K562 (cell line): ENCODE results near the gene FAM24A. TPM values are rescaled to one million over a fixed set of nuclear protein-coding genes. Genes with fewer than 3 reads are reported as not detected.

Experiments
- CHD2 ChIP-seq: IDR thresholded peaks from 2 replicates; pipeline ENCODE4 v1.6.1; 2011; ENCODE audit warnings: low read depth, low read length
- DNMT1 ChIP-seq: fragments of 450-650 bp; IDR thresholded peaks from 2 replicates; pipeline ENCODE4 v1.6.1; 2016; ENCODE audit warnings: antibody characterized with exemption, mild to moderate bottlenecking
- IRF2 ChIP-seq: sonication (generic); formaldehyde crosslinking; IDR thresholded peaks from 2 replicates; pipeline ENCODE4 v1.8.1; 2022; ENCODE audit warnings: mild to moderate bottlenecking, missing genetic modification reagents
- KLF13 ChIP-seq: fragments of 450-650 bp; IDR thresholded peaks from 2 replicates; pipeline ENCODE4 v1.6.1; 2016; ENCODE audit warnings: missing genetic modification characterization, low read depth, mild to moderate bottlenecking, missing compliant biosample characterization, moderate library complexity, borderline replicate concordance
- LARP7 ChIP-seq: fragments of 450-650 bp; IDR thresholded peaks from 2 replicates; pipeline ENCODE4 v1.6.1; 2016
- NFE2L1 ChIP-seq: fragments of 450-650 bp; IDR thresholded peaks from 2 replicates; pipeline ENCODE4 v1.6.1; 2016; ENCODE audit warnings: missing genetic modification characterization, low read depth, mild to moderate bottlenecking, missing compliant biosample characterization, moderate library complexity, borderline replicate concordance
- NR1H2 ChIP-seq: sonication (generic); formaldehyde crosslinking; IDR thresholded peaks from 2 replicates; pipeline ENCODE4 v1.4.0; 2020; ENCODE audit warnings: mild to moderate bottlenecking, missing genetic modification reagents
- NR2C1 ChIP-seq, 2 experiments: fragments of 450-650 bp; IDR thresholded peaks; 2 replicates each; pipeline ENCODE4 v1.6.1; 2017; ENCODE audit warnings: mild to moderate bottlenecking in 2 of 2, antibody characterized with exemption in 1 of 2, inconsistent platforms in 1 of 2, missing compliant biosample characterization in 1 of 2, missing genetic modification characterization in 1 of 2
- NR2F6 ChIP-seq: fragments of 450-650 bp; formaldehyde crosslinking; IDR thresholded peaks from 2 replicates; pipeline ENCODE4 v1.4.0; 2020; ENCODE audit warnings: mild to moderate bottlenecking
- POLR2AphosphoS2 ChIP-seq: IDR thresholded peaks from 2 replicates; pipeline ENCODE4 v1.6.1; 2012; ENCODE audit warnings: low read length, improper control_type of control experiment
- RAD21 ChIP-seq, 2 experiments: fragments of 250-450 bp in 1 of 2; fragments of 450-650 bp in 1 of 2; sonication (Bioruptor Pico) in 1 of 2; formaldehyde crosslinking in 1 of 2; IDR thresholded peaks in 1 of 2; conservative IDR thresholded peaks in 1 of 2; 2 replicates each; pipeline versions ENCODE4 v1.4.0 to v1.8.0; 2020 to 2022; ENCODE audit warnings: mild to moderate bottlenecking in 2 of 2, moderate library complexity in 1 of 2
- RBM25 ChIP-seq: fragments of 200-400 bp; formaldehyde crosslinking; IDR thresholded peaks from 2 replicates; pipeline ENCODE4 v1.6.1; 2018; ENCODE audit warnings: low read length, low read depth, moderate library complexity; ENCODE audit not compliant: severe bottlenecking
- RFX7 ChIP-seq: fragments of 250-450 bp; sonication (Bioruptor Pico); IDR thresholded peaks from 2 replicates; pipeline ENCODE4 v1.5.1; 2021; ENCODE audit warnings: mild to moderate bottlenecking
- SRSF3 ChIP-seq: fragments of 200-400 bp; formaldehyde crosslinking; IDR thresholded peaks from 2 replicates; pipeline ENCODE4 v1.6.1; 2016; ENCODE audit warnings: mild to moderate bottlenecking, low read length, moderate library complexity; ENCODE audit not compliant: insufficient read depth
- U2AF2 ChIP-seq: fragments of 200-400 bp; formaldehyde crosslinking; optimal IDR thresholded peaks from 2 replicates; pipeline ENCODE3; 2017; ENCODE audit warnings: low read depth, mild to moderate bottlenecking, low read length
- YY1 ChIP-seq, 3 experiments: IDR thresholded peaks; 2 replicates each; pipeline ENCODE4 v1.6.1; 2011; ENCODE audit warnings: low read length in 2 of 3, mild to moderate bottlenecking in 2 of 3, moderate library complexity in 2 of 3, borderline replicate concordance in 1 of 3, control low read depth in 1 of 3, low read depth in 1 of 3; ENCODE audit not compliant: insufficient read depth in 3 of 3, insufficient replicate concordance in 2 of 3, control insufficient read depth in 1 of 3, insufficient read length in 1 of 3; ENCODE audit errors: extremely low read depth in 1 of 3
- ZNF165 ChIP-seq: fragments of 250-450 bp; sonication (Bioruptor Pico); IDR thresholded peaks from 2 replicates; pipeline ENCODE4 v1.4.0; 2020; ENCODE audit warnings: borderline replicate concordance
- ZNF436 ChIP-seq: fragments of 250-450, 450-650 bp; sonication (Bioruptor Pico); formaldehyde crosslinking; IDR thresholded peaks from 2 replicates; pipeline ENCODE4 v1.7.0; 2020; ENCODE audit warnings: mild to moderate bottlenecking
- ZNF586 ChIP-seq: fragments of 450-650 bp; formaldehyde crosslinking; conservative IDR thresholded peaks from 2 replicates; pipeline ENCODE4 v1.4.0; 2020; ENCODE audit warnings: mild to moderate bottlenecking, moderate library complexity
- ZNF696 ChIP-seq: fragments of 250-450 bp; sonication (Bioruptor Pico); conservative IDR thresholded peaks from 2 replicates; pipeline ENCODE4 v1.4.0; 2020; ENCODE audit warnings: mild to moderate bottlenecking, moderate library complexity
- polyA plus RNA-seq, 8 experiments: library from polyadenylated mRNA; depleted of rRNA in 4 of 8; stranded (reverse) in 5 of 8; unstranded in 3 of 8; fragments of >200 nt; fragmentation: Nextera tagmentation in 2 of 8; fragmentation: Illumina TruSeq in 1 of 8; extraction: Ambion mirVana in 2 of 8; extraction: Trizol in 1 of 8; gene quantifications; 2 replicates each; pipeline versions ENCODE4 v1.2.1 to v1.2.3, GENCODE V29; 2011 to 2014; ENCODE audit warnings: inconsistent platforms in 1 of 8, missing spikeins in 1 of 8
- total RNA-seq, 7 experiments: library from RNA; depleted of rRNA in 6 of 7; stranded (reverse); fragments of >200 nt in 6 of 7; fragmentation: Illumina TruSeq in 2 of 7; extraction: Trizol in 2 of 7; gene quantifications; 2 replicates each; pipeline versions ENCODE4 v1.2.1 to v1.2.3, GENCODE V29; 2011 to 2021; ENCODE audit warnings: low replicate concordance in 1 of 7
- TF ChIP-seq, protein P1 (sequence below): fragments of 250-450 bp; sonication (Bioruptor Pico); IDR thresholded peaks from 2 replicates; pipeline ENCODE4 v1.8.0; 2021; ENCODE audit warnings: moderate library complexity, mild to moderate bottlenecking, inconsistent platforms
- TF ChIP-seq, protein P2 (sequence below): sonication (generic); formaldehyde crosslinking; IDR thresholded peaks from 2 replicates; pipeline ENCODE4 v1.8.0; 2023; ENCODE audit warnings: missing genetic modification reagents, mild to moderate bottlenecking, borderline replicate concordance

Gene FAM24A
- total and polyA plus RNA-seq, 9 of the 15 experiments (the other 6 are each of a cell fraction or from before 2014, with no cell fraction given) = not detected

DNA sequence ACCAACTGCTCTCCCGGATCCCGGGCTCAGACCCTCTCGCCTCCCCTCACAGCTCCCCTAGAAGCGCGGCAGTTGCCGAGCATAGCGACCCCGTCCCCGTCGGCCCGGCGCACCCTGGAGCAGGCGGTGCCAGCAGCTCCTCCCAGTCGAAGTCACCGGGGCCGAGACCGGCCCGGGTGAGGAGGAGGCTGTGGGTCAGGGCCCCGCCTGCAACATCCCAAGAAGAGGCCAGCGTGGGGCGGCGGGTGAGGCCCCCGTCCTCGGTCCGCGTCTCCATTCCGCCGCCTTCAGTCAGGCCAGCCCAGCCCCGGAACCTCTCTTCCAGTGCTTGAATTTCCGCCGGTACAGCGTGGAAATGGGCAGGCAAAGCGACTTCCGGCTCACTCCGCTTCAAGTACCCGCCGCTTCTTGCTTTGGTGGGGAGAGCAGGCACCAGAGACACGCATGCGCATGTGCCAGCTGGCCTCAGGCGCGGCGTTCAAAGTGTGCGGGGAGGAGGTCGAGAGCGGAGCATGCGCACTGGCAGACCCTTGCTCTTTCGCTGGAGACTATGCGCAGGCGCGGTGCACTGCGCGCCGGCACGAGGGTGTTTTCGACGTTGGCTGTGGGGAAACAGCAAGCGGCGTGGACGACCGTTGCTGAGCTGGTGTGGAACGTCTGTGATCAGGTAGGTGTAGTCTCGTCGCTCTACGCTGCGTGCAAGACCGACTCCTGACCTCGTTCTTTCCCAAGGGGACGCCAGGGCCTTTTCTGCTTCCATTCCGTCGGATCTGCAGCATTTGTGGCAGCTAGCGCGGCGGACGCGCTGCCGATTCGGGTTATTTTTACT is 43.7 kb downstream of the FAM24A start, which contains the start of gene C10orf88 (continued):
- TF ChIP-seq ZNF696 (CRISPR knock-in tag) (no peak), U2AF2 (no peak), ZNF436 (CRISPR knock-in tag) (no peak), YY1 (IDR thresholded peaks at IDR 0.05; ENCODE audit: borderline replicate concordance in 1 of 3, control insufficient read depth in 1 of 3, extremely low read depth in 1 of 3, insufficient read depth in 3 of 3, insufficient read length in 1 of 3, insufficient replicate concordance in 2 of 3, low read depth in 1 of 3, low read length in 2 of 3) (peak in 2 of 3 experiments; percentile 52 to 66), RBM25 (no peak), NR2C1 (IDR thresholded peaks at IDR 0.05) (no peak), NR2C1 (tag; IDR thresholded peaks at IDR 0.05) (no peak; the same call in 1 of the 2 replicates), LARP7 (no peak), SRSF3 (no peak), KLF13 (tag) (no peak), POLR2AphosphoS2 (no peak), CHD2 (no peak), NFE2L1 (tag) (no peak), IRF2 (no peak), ZNF165 (CRISPR knock-in tag) (no peak), NR1H2 (CRISPR knock-in tag) (no peak; the same call in 1 of the 2 replicates), DNMT1 (no peak), NR2F6 (CRISPR knock-in tag) (no peak), RFX7 (CRISPR knock-in tag) (no peak), ZNF586 (CRISPR knock-in tag) (no peak), RAD21 (CRISPR knock-in tag; conservative IDR thresholded peaks at IDR 0.05 in 1 of 2, IDR thresholded peaks at IDR 0.05 in 1 of 2) (no peak)
- TF ChIP-seq, protein P1, sequence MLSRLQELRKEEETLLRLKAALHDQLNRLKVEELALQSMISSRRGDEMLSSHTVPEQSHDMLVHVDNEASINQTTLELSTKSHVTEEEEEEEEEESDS (CRISPR knock-in tag) = no peak
- TF ChIP-seq, protein P2, sequence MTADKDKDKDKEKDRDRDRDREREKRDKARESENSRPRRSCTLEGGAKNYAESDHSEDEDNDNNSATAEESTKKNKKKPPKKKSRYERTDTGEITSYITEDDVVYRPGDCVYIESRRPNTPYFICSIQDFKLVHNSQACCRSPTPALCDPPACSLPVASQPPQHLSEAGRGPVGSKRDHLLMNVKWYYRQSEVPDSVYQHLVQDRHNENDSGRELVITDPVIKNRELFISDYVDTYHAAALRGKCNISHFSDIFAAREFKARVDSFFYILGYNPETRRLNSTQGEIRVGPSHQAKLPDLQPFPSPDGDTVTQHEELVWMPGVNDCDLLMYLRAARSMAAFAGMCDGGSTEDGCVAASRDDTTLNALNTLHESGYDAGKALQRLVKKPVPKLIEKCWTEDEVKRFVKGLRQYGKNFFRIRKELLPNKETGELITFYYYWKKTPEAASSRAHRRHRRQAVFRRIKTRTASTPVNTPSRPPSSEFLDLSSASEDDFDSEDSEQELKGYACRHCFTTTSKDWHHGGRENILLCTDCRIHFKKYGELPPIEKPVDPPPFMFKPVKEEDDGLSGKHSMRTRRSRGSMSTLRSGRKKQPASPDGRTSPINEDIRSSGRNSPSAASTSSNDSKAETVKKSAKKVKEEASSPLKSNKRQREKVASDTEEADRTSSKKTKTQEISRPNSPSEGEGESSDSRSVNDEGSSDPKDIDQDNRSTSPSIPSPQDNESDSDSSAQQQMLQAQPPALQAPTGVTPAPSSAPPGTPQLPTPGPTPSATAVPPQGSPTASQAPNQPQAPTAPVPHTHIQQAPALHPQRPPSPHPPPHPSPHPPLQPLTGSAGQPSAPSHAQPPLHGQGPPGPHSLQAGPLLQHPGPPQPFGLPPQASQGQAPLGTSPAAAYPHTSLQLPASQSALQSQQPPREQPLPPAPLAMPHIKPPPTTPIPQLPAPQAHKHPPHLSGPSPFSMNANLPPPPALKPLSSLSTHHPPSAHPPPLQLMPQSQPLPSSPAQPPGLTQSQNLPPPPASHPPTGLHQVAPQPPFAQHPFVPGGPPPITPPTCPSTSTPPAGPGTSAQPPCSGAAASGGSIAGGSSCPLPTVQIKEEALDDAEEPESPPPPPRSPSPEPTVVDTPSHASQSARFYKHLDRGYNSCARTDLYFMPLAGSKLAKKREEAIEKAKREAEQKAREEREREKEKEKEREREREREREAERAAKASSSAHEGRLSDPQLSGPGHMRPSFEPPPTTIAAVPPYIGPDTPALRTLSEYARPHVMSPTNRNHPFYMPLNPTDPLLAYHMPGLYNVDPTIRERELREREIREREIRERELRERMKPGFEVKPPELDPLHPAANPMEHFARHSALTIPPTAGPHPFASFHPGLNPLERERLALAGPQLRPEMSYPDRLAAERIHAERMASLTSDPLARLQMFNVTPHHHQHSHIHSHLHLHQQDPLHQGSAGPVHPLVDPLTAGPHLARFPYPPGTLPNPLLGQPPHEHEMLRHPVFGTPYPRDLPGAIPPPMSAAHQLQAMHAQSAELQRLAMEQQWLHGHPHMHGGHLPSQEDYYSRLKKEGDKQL (CRISPR knock-in tag) = no peak
